Measurements from ENCODE around the gene MYO16. TPM values are rescaled to one million over a fixed set of nuclear protein-coding genes. Genes with fewer than 3 reads are reported as not detected.

The MYO16 gene
- total RNA-seq, 1 experiment from 2014 or later: 0.19 TPM

DNA sequence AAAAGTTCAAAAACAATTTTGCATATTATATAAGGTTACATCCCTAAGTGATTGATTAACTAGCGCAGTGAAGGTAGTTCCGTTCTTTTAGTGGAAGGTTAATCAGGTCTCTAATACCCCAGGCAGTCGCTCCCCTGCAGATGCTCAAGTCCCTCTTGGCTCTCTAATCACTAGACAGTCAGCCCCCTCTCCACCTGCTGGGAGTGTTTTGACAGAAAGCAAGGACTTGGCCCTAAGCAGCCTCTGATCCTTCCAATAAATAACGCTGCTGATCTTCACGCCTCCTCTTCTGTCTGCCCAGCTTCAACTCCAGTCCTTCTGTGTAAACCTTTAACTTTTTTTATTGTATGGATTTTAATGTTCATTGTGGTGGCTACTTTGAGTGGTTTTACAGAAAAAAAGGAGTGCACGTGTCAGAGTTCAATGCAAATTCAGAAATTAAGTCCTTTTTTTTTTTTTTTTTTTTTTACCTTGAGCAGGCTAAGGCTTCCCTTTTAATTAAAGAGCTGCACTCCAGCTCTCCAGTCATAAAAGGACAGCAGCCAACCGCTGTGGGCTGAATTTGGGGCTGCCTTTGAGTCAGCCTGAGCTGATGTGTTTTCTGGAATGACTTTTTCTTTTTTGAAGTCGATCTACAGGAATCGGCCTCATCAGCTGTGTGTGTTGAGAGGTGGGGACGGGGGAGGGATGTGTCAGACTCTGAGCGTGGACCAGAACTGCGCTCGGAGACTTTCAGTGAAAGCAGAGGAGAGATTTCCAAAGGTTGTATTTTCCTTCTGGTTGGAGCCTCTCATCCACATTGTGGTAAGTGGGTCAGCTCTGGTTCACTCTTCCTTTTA lies 33.8 kb upstream of the MYO16 start:
- TF ChIP-seq, protein P1, sequence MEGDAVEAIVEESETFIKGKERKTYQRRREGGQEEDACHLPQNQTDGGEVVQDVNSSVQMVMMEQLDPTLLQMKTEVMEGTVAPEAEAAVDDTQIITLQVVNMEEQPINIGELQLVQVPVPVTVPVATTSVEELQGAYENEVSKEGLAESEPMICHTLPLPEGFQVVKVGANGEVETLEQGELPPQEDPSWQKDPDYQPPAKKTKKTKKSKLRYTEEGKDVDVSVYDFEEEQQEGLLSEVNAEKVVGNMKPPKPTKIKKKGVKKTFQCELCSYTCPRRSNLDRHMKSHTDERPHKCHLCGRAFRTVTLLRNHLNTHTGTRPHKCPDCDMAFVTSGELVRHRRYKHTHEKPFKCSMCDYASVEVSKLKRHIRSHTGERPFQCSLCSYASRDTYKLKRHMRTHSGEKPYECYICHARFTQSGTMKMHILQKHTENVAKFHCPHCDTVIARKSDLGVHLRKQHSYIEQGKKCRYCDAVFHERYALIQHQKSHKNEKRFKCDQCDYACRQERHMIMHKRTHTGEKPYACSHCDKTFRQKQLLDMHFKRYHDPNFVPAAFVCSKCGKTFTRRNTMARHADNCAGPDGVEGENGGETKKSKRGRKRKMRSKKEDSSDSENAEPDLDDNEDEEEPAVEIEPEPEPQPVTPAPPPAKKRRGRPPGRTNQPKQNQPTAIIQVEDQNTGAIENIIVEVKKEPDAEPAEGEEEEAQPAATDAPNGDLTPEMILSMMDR (IDR thresholded peaks at IDR 0.05; ENCODE audit: unreplicated experiment): no peak
- H3K4me3 Mint-ChIP-seq (ENCODE audit: low read depth, unreplicated experiment): no peak overlapping the region
- no peaks in the 10 kb centered on the region for H3K9me3 Mint-ChIP-seq (ENCODE audit: low read depth, unreplicated experiment)
- CTCF ChIA-PET: no interaction called here
- no peak overlapping the region for H3K27ac Mint-ChIP-seq (ENCODE audit: unreplicated experiment)
- intact Hi-C loops (cut with micrococcal nuclease; ENCODE audit: unreplicated experiment): no loop called here
- H3K4me1 Mint-ChIP-seq (ENCODE audit: low read depth, unreplicated experiment): no peaks in the 10 kb centered on the region
- BruUV-seq (replicated peaks): no TSS peak
- DNase-seq: no peak
- H3K36me3 Mint-ChIP-seq (ENCODE audit: insufficient read depth, unreplicated experiment): no peaks in the 10 kb centered on the region
- H3K27me3 Mint-ChIP-seq (ENCODE audit: unreplicated experiment): no peaks in the 10 kb centered on the region

DNA sequence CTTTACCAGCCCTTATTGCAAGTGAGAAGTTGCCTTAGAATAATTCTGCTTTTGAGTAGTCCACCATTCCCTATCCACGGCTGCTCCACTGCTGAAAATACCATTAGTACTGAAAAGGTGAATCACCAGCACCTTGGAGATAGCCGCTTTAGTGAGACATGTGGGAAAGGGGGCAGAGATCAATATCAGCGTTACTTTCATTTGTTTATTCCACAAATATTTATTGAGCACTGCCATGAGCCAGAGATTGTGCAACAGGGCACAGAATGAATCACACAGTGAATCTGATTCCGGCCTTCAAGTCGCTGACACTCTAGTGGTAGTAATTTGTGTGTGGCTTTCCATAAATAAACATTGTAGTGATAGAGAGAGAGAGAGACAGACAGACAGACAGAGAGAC lies 31.5 kb upstream of the MYO16 start:
- no TSS peak for BruUV-seq (replicated peaks)
- DNase-seq: no peak
- TF ChIP-seq, protein P1 (IDR thresholded peaks at IDR 0.05; ENCODE audit: unreplicated experiment): no peak
- CTCF ChIA-PET: no interaction called here
- H3K27ac Mint-ChIP-seq (ENCODE audit: unreplicated experiment): no peak overlapping the region
- intact Hi-C loops (cut with micrococcal nuclease; ENCODE audit: unreplicated experiment): no loop called here
- H3K4me1 Mint-ChIP-seq (ENCODE audit: low read depth, unreplicated experiment): no peaks in the 10 kb centered on the region
- H3K27me3 Mint-ChIP-seq (ENCODE audit: unreplicated experiment): no peaks in the 10 kb centered on the region
- H3K9me3 Mint-ChIP-seq (ENCODE audit: low read depth, unreplicated experiment): no peaks in the 10 kb centered on the region
- H3K4me3 Mint-ChIP-seq (ENCODE audit: low read depth, unreplicated experiment): no peak overlapping the region
- H3K36me3 Mint-ChIP-seq (ENCODE audit: insufficient read depth, unreplicated experiment): no peaks in the 10 kb centered on the region

DNA sequence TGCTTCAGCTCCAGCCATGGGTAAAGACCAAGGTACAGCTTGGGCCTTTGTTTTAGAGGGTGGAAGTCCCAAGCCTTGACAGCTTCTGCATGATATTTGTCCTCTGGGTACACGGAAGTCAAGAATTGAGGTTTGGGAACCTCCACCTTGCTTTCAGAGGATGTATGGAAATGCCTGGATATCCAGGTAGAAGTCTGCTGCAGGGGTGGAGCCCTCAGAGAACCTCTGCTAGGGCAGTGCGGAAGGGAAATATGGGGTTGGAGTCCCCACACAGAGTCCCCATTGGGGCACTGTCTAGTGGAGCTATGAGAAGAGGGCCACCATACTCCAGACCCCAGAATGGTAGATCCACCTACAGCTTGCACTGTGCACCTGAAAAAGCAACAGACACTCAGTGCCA lies 23.0 kb upstream of the MYO16 start:
- H3K27me3 Mint-ChIP-seq (ENCODE audit: unreplicated experiment): no peaks in the 10 kb centered on the region
- BruUV-seq (replicated peaks): no TSS peak
- H3K4me1 Mint-ChIP-seq (ENCODE audit: low read depth, unreplicated experiment): no peaks in the 10 kb centered on the region
- H3K9me3 Mint-ChIP-seq (ENCODE audit: low read depth, unreplicated experiment): no peaks in the 10 kb centered on the region
- H3K4me3 Mint-ChIP-seq (ENCODE audit: low read depth, unreplicated experiment): no peak overlapping the region
- CTCF ChIA-PET: no interaction called here
- intact Hi-C loops (cut with micrococcal nuclease; ENCODE audit: unreplicated experiment): no loop called here
- no peak overlapping the region for H3K27ac Mint-ChIP-seq (ENCODE audit: unreplicated experiment)
- no peak for DNase-seq
- TF ChIP-seq, protein P1 (IDR thresholded peaks at IDR 0.05; ENCODE audit: unreplicated experiment): no peak
- H3K36me3 Mint-ChIP-seq (ENCODE audit: insufficient read depth, unreplicated experiment): no peaks in the 10 kb centered on the region

DNA sequence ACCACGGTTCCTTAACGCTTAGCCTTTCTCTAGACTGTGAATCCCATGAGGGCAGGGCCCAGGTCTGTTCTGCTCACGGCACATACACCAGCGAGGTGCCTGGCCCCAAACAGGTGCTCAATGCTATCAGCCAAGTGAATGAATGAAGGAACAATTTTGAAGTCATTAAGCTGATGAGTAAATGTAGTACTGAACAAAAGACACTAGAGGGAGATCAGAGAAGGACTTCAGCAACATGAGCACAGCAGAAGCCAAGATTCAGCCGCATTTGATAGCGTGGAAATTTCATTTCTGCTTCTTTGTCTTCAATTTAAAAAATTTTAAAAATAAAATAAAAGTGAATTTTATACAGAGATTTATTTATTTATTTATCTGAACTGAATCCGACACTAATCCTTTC lies 20.1 kb upstream of the MYO16 start:
- Mint-ChIP-seq H3K27me3 (ENCODE audit: unreplicated experiment) (no peaks in the 10 kb centered on the region), H3K4me1 (ENCODE audit: low read depth, unreplicated experiment) (no peaks in the 10 kb centered on the region), H3K36me3 (ENCODE audit: insufficient read depth, unreplicated experiment) (no peaks in the 10 kb centered on the region), H3K4me3 (ENCODE audit: low read depth, unreplicated experiment) (no peak overlapping the region), H3K9me3 (ENCODE audit: low read depth, unreplicated experiment) (no peaks in the 10 kb centered on the region), H3K27ac (ENCODE audit: unreplicated experiment) (no peak overlapping the region)
- TF ChIP-seq, protein P1 (IDR thresholded peaks at IDR 0.05; ENCODE audit: unreplicated experiment): no peak
- DNase-seq: no peak
- no TSS peak for BruUV-seq (replicated peaks)
- intact Hi-C loops (cut with micrococcal nuclease; ENCODE audit: unreplicated experiment): loop anchor here (1.0 kb wide), 1 partner anchor 285 kb away; no protein-coding TSS in a partner anchor
- CTCF ChIA-PET: interaction anchor here (2.7 kb wide), 1 partner anchor 286 kb away, joined by 13 read pairs; no protein-coding TSS in a partner anchor
